GM15510 (cell line): ENCODE results near the gene ANKRD22.

ENCODE experiments used
- POLR2A ChIP-seq: IDR thresholded peaks from 3 replicates; pipeline ENCODE4 v1.6.1; 2011; ENCODE audit warnings: borderline replicate concordance; ENCODE audit not compliant: insufficient read length; ENCODE audit errors: extremely low read depth

The ANKRD22 gene

GRCh38 chr10:88800152-88801125 is 51.2 kb downstream of the ANKRD22 start:
- TF ChIP-seq POLR2A = no peak

GRCh38 chr10:88794731-88795130 is 56.9 kb downstream of the ANKRD22 start:
- TF ChIP-seq POLR2A = no peak

- TF ChIP-seq POLR2A = no peak
Observed at GRCh38 chr10:88793712-88794299, 57.8 kb downstream of the ANKRD22 start.

GRCh38 chr10:88792661-88793060 is 59.0 kb downstream of the ANKRD22 start:
- no peak for TF ChIP-seq POLR2A

- no peak for TF ChIP-seq POLR2A
Observed at GRCh38 chr10:88791924-88792323, 59.7 kb downstream of the ANKRD22 start.

- no peak for TF ChIP-seq POLR2A
Observed at GRCh38 chr10:88788924-88789323, 62.7 kb downstream of the ANKRD22 start.

GRCh38 chr10:88787463-88787862 is 64.2 kb downstream of the ANKRD22 start:
- TF ChIP-seq POLR2A = no peak

- TF ChIP-seq POLR2A = no peak
Observed at GRCh38 chr10:88786032-88786770, 65.4 kb downstream of the ANKRD22 start.

GRCh38 chr10:88783724-88784123 is 67.9 kb downstream of the ANKRD22 start:
- no peak for TF ChIP-seq POLR2A

GRCh38 chr10:88782222-88782621 is 69.4 kb downstream of the ANKRD22 start:
- TF ChIP-seq POLR2A = no peak

GRCh38 chr10:88781206-88781605 is 70.4 kb downstream of the ANKRD22 start:
- TF ChIP-seq POLR2A = no peak
